Prostate gland (tissue), 2 donors: Measurements from ENCODE around the gene EFCAB9.

Experiments used
- POLR2A ChIP-seq: fragments of 450-650 bp; IDR thresholded peaks from one replicate; pipeline ENCODE4 v1.6.1; 2016; ENCODE audit warnings: antibody characterized with exemption, mild to moderate bottlenecking
- TF ChIP-seq, protein P1 (sequence below), 4 experiments: fragments of 200-600 bp in 2 of 4; fragments of 450-650 bp in 2 of 4; sonication (generic) in 2 of 4; IDR thresholded peaks; 1 replicate in 3 of 4; 2 replicates in 1 of 4; pipeline ENCODE4 v1.5.1; 2016 to 2019; ENCODE audit warnings: antibody characterized with exemption in 4 of 4, mild to moderate bottlenecking in 2 of 4, moderate library complexity in 2 of 4

DNA sequence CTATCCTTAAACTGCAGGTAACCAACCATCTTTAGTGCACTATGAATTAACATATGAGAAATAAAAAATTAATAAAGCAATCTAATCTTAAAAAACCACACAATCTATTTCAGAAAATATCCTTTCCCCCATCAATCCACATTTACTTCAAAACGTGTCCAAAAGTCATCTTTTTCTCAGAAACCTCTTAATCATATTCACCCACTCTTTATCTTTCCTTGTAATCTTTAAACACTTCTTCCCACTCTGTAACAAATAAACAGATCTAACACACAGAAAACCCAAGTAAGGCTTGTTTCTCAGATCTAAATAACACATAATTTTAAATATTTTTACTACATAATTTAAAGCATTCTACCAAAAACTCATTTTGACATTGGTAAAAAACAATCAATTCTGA, 44.4 kb downstream of the EFCAB9 start:
- TF ChIP-seq, protein P1, sequence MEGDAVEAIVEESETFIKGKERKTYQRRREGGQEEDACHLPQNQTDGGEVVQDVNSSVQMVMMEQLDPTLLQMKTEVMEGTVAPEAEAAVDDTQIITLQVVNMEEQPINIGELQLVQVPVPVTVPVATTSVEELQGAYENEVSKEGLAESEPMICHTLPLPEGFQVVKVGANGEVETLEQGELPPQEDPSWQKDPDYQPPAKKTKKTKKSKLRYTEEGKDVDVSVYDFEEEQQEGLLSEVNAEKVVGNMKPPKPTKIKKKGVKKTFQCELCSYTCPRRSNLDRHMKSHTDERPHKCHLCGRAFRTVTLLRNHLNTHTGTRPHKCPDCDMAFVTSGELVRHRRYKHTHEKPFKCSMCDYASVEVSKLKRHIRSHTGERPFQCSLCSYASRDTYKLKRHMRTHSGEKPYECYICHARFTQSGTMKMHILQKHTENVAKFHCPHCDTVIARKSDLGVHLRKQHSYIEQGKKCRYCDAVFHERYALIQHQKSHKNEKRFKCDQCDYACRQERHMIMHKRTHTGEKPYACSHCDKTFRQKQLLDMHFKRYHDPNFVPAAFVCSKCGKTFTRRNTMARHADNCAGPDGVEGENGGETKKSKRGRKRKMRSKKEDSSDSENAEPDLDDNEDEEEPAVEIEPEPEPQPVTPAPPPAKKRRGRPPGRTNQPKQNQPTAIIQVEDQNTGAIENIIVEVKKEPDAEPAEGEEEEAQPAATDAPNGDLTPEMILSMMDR (IDR thresholded peaks at IDR 0.05): no peak
- no peak for TF ChIP-seq POLR2A
